ENCODE measurements around the gene CHN2. TPM values are rescaled to one million over a fixed set of nuclear protein-coding genes. Genes with fewer than 3 reads are reported as not detected.

CHN2 gene
- total RNA-seq, 1 experiment from 2014 or later, result 5.1 TPM

- DNase-seq (ENCODE audit: unreplicated experiment), result no peak
- intact Hi-C loops (cut with micrococcal nuclease), result no loop called here
- Mint-ChIP-seq H3K36me3 (ENCODE audit: insufficient read depth, unreplicated experiment) (peaks cover 5% of the 10 kb centered on the region), H3K4me3 (ENCODE audit: unreplicated experiment) (no peak overlapping the region), H3K27ac (ENCODE audit: low read depth, unreplicated experiment) (peak overlapping the region; percentile 28), H3K4me1 (ENCODE audit: insufficient read depth, unreplicated experiment) (no peaks in the 10 kb centered on the region), H3K9me3 (ENCODE audit: unreplicated experiment) (no peaks in the 10 kb centered on the region), H3K27me3 (ENCODE audit: insufficient read depth, unreplicated experiment) (no peaks in the 10 kb centered on the region)
- TF ChIP-seq, protein P1, sequence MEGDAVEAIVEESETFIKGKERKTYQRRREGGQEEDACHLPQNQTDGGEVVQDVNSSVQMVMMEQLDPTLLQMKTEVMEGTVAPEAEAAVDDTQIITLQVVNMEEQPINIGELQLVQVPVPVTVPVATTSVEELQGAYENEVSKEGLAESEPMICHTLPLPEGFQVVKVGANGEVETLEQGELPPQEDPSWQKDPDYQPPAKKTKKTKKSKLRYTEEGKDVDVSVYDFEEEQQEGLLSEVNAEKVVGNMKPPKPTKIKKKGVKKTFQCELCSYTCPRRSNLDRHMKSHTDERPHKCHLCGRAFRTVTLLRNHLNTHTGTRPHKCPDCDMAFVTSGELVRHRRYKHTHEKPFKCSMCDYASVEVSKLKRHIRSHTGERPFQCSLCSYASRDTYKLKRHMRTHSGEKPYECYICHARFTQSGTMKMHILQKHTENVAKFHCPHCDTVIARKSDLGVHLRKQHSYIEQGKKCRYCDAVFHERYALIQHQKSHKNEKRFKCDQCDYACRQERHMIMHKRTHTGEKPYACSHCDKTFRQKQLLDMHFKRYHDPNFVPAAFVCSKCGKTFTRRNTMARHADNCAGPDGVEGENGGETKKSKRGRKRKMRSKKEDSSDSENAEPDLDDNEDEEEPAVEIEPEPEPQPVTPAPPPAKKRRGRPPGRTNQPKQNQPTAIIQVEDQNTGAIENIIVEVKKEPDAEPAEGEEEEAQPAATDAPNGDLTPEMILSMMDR (IDR thresholded peaks at IDR 0.05; ENCODE audit: unreplicated experiment), result no peak
- ChIA-PET CTCF (interaction anchor here (0.6 to 1.4 kb wide), 3 partner anchors 10 to 327 kb away, joined by 3 read pairs; no protein-coding TSS in a partner anchor), POLR2A (no interaction called here)
- no TSS peak for BruUV-seq (replicated peaks)
These were observed 52.8 kb downstream of the CHN2 start for GRCh38 chr7:29247224-29247962.

DNA sequence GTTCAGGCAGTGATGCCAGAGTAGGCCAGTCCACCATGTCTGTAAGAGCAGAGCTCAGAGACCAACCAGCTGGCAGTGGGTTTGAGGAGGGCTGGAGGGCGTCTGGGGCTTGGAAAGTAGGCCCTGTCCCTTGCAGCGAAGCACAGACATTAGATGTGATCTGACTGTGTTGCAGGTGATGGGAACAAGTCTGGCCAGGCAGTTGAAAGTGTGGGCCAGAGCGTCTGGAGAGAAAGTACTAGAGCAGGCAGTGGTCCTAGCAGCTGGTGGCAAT is 53.3 kb downstream of the CHN2 start:
- DNase-seq (ENCODE audit: unreplicated experiment), result no peak
- H3K9me3 Mint-ChIP-seq (ENCODE audit: unreplicated experiment), result no peaks in the 10 kb centered on the region
- BruUV-seq (replicated peaks), result no TSS peak
- H3K4me1 Mint-ChIP-seq (ENCODE audit: insufficient read depth, unreplicated experiment), result no peaks in the 10 kb centered on the region
- intact Hi-C loops (cut with micrococcal nuclease), result no loop called here
- POLR2A ChIA-PET, result no interaction called here
- H3K4me3 Mint-ChIP-seq (ENCODE audit: unreplicated experiment), result no peak overlapping the region
- TF ChIP-seq, protein P1 (IDR thresholded peaks at IDR 0.05; ENCODE audit: unreplicated experiment), result no peak
- no peaks in the 10 kb centered on the region for H3K27me3 Mint-ChIP-seq (ENCODE audit: insufficient read depth, unreplicated experiment)
- H3K36me3 Mint-ChIP-seq (ENCODE audit: insufficient read depth, unreplicated experiment), result peaks cover 5% of the 10 kb centered on the region
- peak overlapping the region; percentile 28 for H3K27ac Mint-ChIP-seq (ENCODE audit: low read depth, unreplicated experiment)
- CTCF ChIA-PET, result interaction anchor here (0.6 to 1.4 kb wide), 3 partner anchors 11 to 327 kb away, joined by 3 read pairs; no protein-coding TSS in a partner anchor

GRCh38 chr7:29248713-29249382 is 54.3 kb downstream of the CHN2 start:
- BruUV-seq (replicated peaks), result no TSS peak
- intact Hi-C loops (cut with micrococcal nuclease), result no loop called here
- CTCF ChIA-PET, result interaction anchor here (1.4 kb wide), 1 partner anchor 12 kb away, joined by 3 read pairs; no protein-coding TSS in a partner anchor

GRCh38 chr7:29249383-29249750 is 54.8 kb downstream of the CHN2 start:
- POLR2A ChIA-PET, result no interaction called here
- H3K36me3 Mint-ChIP-seq (ENCODE audit: insufficient read depth, unreplicated experiment), result peaks cover 10% of the 10 kb centered on the region
- DNase-seq (ENCODE audit: unreplicated experiment), result no peak
- TF ChIP-seq, protein P1 (IDR thresholded peaks at IDR 0.05; ENCODE audit: unreplicated experiment), result no peak
- H3K27me3 Mint-ChIP-seq (ENCODE audit: insufficient read depth, unreplicated experiment), result no peaks in the 10 kb centered on the region
- H3K4me3 Mint-ChIP-seq (ENCODE audit: unreplicated experiment), result no peak overlapping the region
- CTCF ChIA-PET, result interaction anchor here (0.5 kb wide), 1 partner anchor 121 kb away, joined by 3 read pairs; no protein-coding TSS in a partner anchor
- no peak overlapping the region for H3K27ac Mint-ChIP-seq (ENCODE audit: low read depth, unreplicated experiment)
- intact Hi-C loops (cut with micrococcal nuclease), result no loop called here
- H3K9me3 Mint-ChIP-seq (ENCODE audit: unreplicated experiment), result no peaks in the 10 kb centered on the region
- H3K4me1 Mint-ChIP-seq (ENCODE audit: insufficient read depth, unreplicated experiment), result no peaks in the 10 kb centered on the region
- BruUV-seq (replicated peaks), result no TSS peak

More at GRCh38 chr7:29248713-29249382, 54.3 kb downstream of the CHN2 start:
- TF ChIP-seq, protein P1 (IDR thresholded peaks at IDR 0.05; ENCODE audit: unreplicated experiment), result no peak
- H3K4me3 Mint-ChIP-seq (ENCODE audit: unreplicated experiment), result no peak overlapping the region
- no peaks in the 10 kb centered on the region for H3K9me3 Mint-ChIP-seq (ENCODE audit: unreplicated experiment)
- POLR2A ChIA-PET, result no interaction called here
- H3K36me3 Mint-ChIP-seq (ENCODE audit: insufficient read depth, unreplicated experiment), result peaks cover 5% of the 10 kb centered on the region
- no peaks in the 10 kb centered on the region for H3K4me1 Mint-ChIP-seq (ENCODE audit: insufficient read depth, unreplicated experiment)
- DNase-seq (ENCODE audit: unreplicated experiment), result no peak
- H3K27me3 Mint-ChIP-seq (ENCODE audit: insufficient read depth, unreplicated experiment), result no peaks in the 10 kb centered on the region
- H3K27ac Mint-ChIP-seq (ENCODE audit: low read depth, unreplicated experiment), result no peak overlapping the region
